GM23338 (cell line): ENCODE measurements around the gene DLX4. TPM values are rescaled to one million over a fixed set of nuclear protein-coding genes. Genes with fewer than 3 reads are reported as not detected.

ENCODE experiments used
- ATAC-seq: fragments of 200-7000 bp; cut with Tn5 transposase; 3 replicates; pipeline ENCODE4 v1.9.1; 2020
- DNase-seq: peaks from one replicate; pipeline ENCODE4 v3.0.0-alpha.2; 2015; ENCODE audit warnings: low spot score
- H2AFZ ChIP-seq: fragments of 200-600 bp; sonication (generic); 2 replicates; pipeline ENCODE4 v1.8.0; 2016; ENCODE audit warnings: antibody characterized with exemption, mild to moderate bottlenecking, moderate library complexity
- H3F3A ChIP-seq: fragments of 200-600 bp; sonication (generic); replicated peaks from 2 replicates; pipeline ENCODE4 v1.8.0; 2017; ENCODE audit warnings: antibody characterized with exemption, mixed run types, low read depth
- H3K27ac ChIP-seq: fragments of 200-600 bp; sonication (generic); 2 replicates; pipeline ENCODE4 v1.6.1; 2016; ENCODE audit warnings: low read depth
- H3K27me3 ChIP-seq: fragments of 200-600 bp; sonication (generic); 2 replicates; pipeline ENCODE4 v1.8.0; 2016; ENCODE audit warnings: mild to moderate bottlenecking, mixed run types, moderate library complexity; ENCODE audit not compliant: insufficient read depth
- H3K36me3 ChIP-seq: fragments of 200-600 bp; sonication (generic); 2 replicates; pipeline ENCODE4 v1.8.0; 2016; ENCODE audit warnings: mild to moderate bottlenecking; ENCODE audit not compliant: insufficient read depth
- H3K4me1 ChIP-seq: fragments of 200-600 bp; sonication (generic); 2 replicates; pipeline ENCODE4 v1.8.0; 2016; ENCODE audit warnings: mild to moderate bottlenecking, moderate library complexity; ENCODE audit not compliant: insufficient read depth
- H3K4me2 ChIP-seq: fragments of 200-600 bp; sonication (generic); 2 replicates; pipeline ENCODE4 v1.7.1; 2017; ENCODE audit warnings: mixed run types
- H3K4me3 ChIP-seq: fragments of 200-600 bp; sonication (generic); 2 replicates; pipeline ENCODE4 v1.6.1; 2016; ENCODE audit warnings: mixed run types
- H3K79me2 ChIP-seq: fragments of 200-600 bp; sonication (generic); replicated peaks from 2 replicates; pipeline ENCODE4 v1.8.0; 2017; ENCODE audit warnings: mild to moderate bottlenecking; ENCODE audit not compliant: insufficient read depth
- H3K9me2 ChIP-seq: fragments of 200-600 bp; sonication (generic); 2 replicates; pipeline ENCODE4 v1.8.0; 2017; ENCODE audit not compliant: insufficient read depth
- H4K20me1 ChIP-seq: fragments of 200-600 bp; sonication (generic); replicated peaks from 2 replicates; pipeline ENCODE4 v1.8.0; 2017; ENCODE audit warnings: mild to moderate bottlenecking; ENCODE audit not compliant: insufficient read depth
- H3K27ac Mint-ChIP-seq: 2 replicates; pipeline ENCODE4 v1.8.0; 2020; ENCODE audit warnings: inconsistent platforms, mild to moderate bottlenecking, moderate library complexity, mixed read lengths
- H3K27me3 Mint-ChIP-seq: 3 replicates; pipeline ENCODE4 v1.8.0; 2022; ENCODE audit warnings: low read depth, mild to moderate bottlenecking, moderate library complexity, mixed read lengths, inconsistent platforms; ENCODE audit not compliant: insufficient read depth, poor library complexity
- H3K36me3 Mint-ChIP-seq: 3 replicates; pipeline ENCODE4 v1.8.0; 2021; ENCODE audit warnings: low read depth, mild to moderate bottlenecking, inconsistent platforms, moderate library complexity, mixed read lengths
- H3K4me1 Mint-ChIP-seq: 3 replicates; pipeline ENCODE4 v1.8.0; 2020; ENCODE audit warnings: mild to moderate bottlenecking, inconsistent platforms, mixed read lengths
- H3K4me3 Mint-ChIP-seq: 3 replicates; pipeline ENCODE4 v1.8.0; 2021; ENCODE audit warnings: moderate library complexity, mild to moderate bottlenecking, inconsistent platforms, mixed read lengths
- H3K9me3 Mint-ChIP-seq: 3 replicates; pipeline ENCODE4 v1.8.0; 2020; ENCODE audit warnings: moderate library complexity, mild to moderate bottlenecking, inconsistent platforms, mixed read lengths
- EZH2 ChIP-seq: fragments of 200-600 bp; sonication (generic); IDR thresholded peaks from one replicate; pipeline ENCODE4 v1.8.0; 2017; ENCODE audit warnings: antibody characterized with exemption, mild to moderate bottlenecking, low read depth; ENCODE audit not compliant: unreplicated experiment
- EZH2phosphoT487 ChIP-seq: fragments of 200-600 bp; sonication (generic); IDR thresholded peaks from one replicate; pipeline ENCODE4 v1.8.1; 2018; ENCODE audit warnings: antibody characterized with exemption; ENCODE audit not compliant: unreplicated experiment
- NANOG ChIP-seq: IDR thresholded peaks from 2 replicates; pipeline ENCODE4 v1.6.1; 2016; ENCODE audit warnings: antibody characterized with exemption, borderline replicate concordance
- POLR2AphosphoS5 ChIP-seq: IDR thresholded peaks from 2 replicates; pipeline ENCODE4 v1.6.1; 2016; ENCODE audit warnings: antibody characterized with exemption, low read depth
- ZNF114 ChIP-seq: fragments of 250-450 bp; sonication (Bioruptor Pico); IDR thresholded peaks from 2 replicates; pipeline ENCODE4 v1.5.0; 2020; ENCODE audit warnings: mild to moderate bottlenecking, moderate library complexity
- ZNF331 ChIP-seq: fragments of 250-450 bp; sonication (Bioruptor Pico); IDR thresholded peaks from 2 replicates; pipeline ENCODE4 v1.5.0; 2020; ENCODE audit warnings: low read depth, mild to moderate bottlenecking, moderate library complexity
- polyA plus RNA-seq: library from polyadenylated mRNA; unstranded; fragments of >200 nt; fragmentation: Nextera tagmentation; extraction: Ambion mirVana; gene quantifications from 2 replicates; pipeline ENCODE4 v1.2.1, GENCODE V29; 2016
- total RNA-seq: library from RNA; depleted of rRNA; stranded (reverse); fragments of >200 nt; shearing (Covaris generic); gene quantifications from 2 replicates; pipeline ENCODE4 v1.2.3, GENCODE V29; 2014
- TF ChIP-seq, protein P1 (sequence below): IDR thresholded peaks from one replicate; pipeline ENCODE4 v1.6.1; 2018; ENCODE audit warnings: antibody characterized with exemption; ENCODE audit not compliant: unreplicated experiment
- TF ChIP-seq, protein P2 (sequence below): IDR thresholded peaks from 2 replicates; pipeline ENCODE4 v1.6.1; 2016; ENCODE audit warnings: antibody characterized with exemption
- TF ChIP-seq, protein P3 (sequence below), 2 experiments: fragments of 200-600 bp in 1 of 2; sonication (generic) in 1 of 2; conservative IDR thresholded peaks; 2 replicates each; pipeline versions ENCODE4 v1.5.1 to v1.6.1; 2016 to 2017; ENCODE audit warnings: antibody characterized with exemption in 2 of 2, low read depth in 2 of 2, mild to moderate bottlenecking in 2 of 2, moderate library complexity in 1 of 2

DLX4 gene
- total and polyA plus RNA-seq, 2 experiments from 2014 or later: 0.10 to 0.79 TPM

DNA sequence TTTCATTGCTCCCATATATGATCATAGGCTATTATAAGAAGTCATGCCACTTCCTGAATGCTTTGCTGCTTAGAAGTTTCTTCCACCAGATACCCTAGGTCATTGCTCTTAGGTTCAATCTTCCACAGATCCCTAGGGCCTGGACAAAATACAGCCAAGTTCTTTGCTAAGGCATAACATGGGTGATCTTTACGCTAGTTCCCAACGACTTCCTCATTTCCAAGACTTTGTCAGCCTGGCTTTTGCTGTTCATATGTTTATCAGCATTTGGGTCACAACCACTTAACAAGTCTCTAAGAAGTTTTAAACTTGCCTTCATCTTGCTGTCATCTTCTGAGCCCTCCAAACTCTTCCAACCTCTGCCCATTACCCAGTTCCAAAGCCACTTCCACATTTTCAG lies 46.2 kb downstream of the DLX4 start:
- Mint-ChIP-seq H3K4me3 (no peak overlapping the region), H3K9me3 (peaks cover 26% of the 10 kb centered on the region), H3K4me1 (no peaks in the 10 kb centered on the region), H3K27me3 (peaks cover 3% of the 10 kb centered on the region), H3K27ac (no peak overlapping the region), H3K36me3 (peaks cover 7% of the 10 kb centered on the region; the same call in 2 of the 3 replicates)
- Histone ChIP-seq H3K4me3 (no peak overlapping the region), H3F3A (no peaks in the 10 kb centered on the region), H3K27me3 (no peaks in the 10 kb centered on the region), H4K20me1 (no peaks in the 10 kb centered on the region), H3K27ac (no peak overlapping the region), H3K4me2 (no peak overlapping the region), H3K4me1 (no peaks in the 10 kb centered on the region), H3K36me3 (no peaks in the 10 kb centered on the region; the same call in 1 of the 2 replicates), H3K79me2 (no peaks in the 10 kb centered on the region), H3K9me2 (no peaks in the 10 kb centered on the region), H2AFZ (no peak overlapping the region)
- no peak for ATAC-seq
- DNase-seq: no peak
- TF ChIP-seq EZH2phosphoT487 (no peak), ZNF331 (CRISPR knock-in tag) (no peak), EZH2 (no peak), NANOG (no peak)
- TF ChIP-seq, protein P1, sequence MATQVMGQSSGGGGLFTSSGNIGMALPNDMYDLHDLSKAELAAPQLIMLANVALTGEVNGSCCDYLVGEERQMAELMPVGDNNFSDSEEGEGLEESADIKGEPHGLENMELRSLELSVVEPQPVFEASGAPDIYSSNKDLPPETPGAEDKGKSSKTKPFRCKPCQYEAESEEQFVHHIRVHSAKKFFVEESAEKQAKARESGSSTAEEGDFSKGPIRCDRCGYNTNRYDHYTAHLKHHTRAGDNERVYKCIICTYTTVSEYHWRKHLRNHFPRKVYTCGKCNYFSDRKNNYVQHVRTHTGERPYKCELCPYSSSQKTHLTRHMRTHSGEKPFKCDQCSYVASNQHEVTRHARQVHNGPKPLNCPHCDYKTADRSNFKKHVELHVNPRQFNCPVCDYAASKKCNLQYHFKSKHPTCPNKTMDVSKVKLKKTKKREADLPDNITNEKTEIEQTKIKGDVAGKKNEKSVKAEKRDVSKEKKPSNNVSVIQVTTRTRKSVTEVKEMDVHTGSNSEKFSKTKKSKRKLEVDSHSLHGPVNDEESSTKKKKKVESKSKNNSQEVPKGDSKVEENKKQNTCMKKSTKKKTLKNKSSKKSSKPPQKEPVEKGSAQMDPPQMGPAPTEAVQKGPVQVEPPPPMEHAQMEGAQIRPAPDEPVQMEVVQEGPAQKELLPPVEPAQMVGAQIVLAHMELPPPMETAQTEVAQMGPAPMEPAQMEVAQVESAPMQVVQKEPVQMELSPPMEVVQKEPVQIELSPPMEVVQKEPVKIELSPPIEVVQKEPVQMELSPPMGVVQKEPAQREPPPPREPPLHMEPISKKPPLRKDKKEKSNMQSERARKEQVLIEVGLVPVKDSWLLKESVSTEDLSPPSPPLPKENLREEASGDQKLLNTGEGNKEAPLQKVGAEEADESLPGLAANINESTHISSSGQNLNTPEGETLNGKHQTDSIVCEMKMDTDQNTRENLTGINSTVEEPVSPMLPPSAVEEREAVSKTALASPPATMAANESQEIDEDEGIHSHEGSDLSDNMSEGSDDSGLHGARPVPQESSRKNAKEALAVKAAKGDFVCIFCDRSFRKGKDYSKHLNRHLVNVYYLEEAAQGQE: no peak

DNA sequence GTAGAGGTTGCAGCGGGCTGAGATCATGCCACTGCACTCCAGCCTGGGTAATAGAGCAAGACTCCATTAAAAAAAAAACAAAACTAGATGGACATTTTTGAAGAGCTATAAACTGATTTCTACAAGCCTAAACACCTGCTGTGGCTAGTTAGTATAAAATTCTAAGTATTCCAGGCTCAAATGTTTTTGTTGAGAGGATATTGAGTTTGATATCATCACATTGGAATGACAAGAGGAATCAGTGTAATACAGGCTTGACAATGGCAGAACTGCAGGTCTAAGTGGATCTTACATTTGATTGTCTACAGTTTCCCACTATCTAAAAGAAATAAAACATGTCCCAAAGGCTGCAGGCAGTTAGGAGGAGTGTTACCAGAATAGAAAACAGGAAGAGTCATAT lies 49.9 kb downstream of the DLX4 start:
- Histone ChIP-seq H4K20me1 (no peaks in the 10 kb centered on the region), H3K36me3 (no peaks in the 10 kb centered on the region; the same call in 1 of the 2 replicates), H3K4me3 (no peak overlapping the region), H3F3A (peaks cover 6% of the 10 kb centered on the region), H3K79me2 (no peaks in the 10 kb centered on the region), H3K27me3 (no peaks in the 10 kb centered on the region), H3K4me2 (no peak overlapping the region), H2AFZ (no peak overlapping the region), H3K27ac (no peak overlapping the region), H3K4me1 (no peaks in the 10 kb centered on the region), H3K9me2 (peaks cover 3% of the 10 kb centered on the region; the same call in 1 of the 2 replicates)
- ATAC-seq (no peak), DNase-seq (no peak)
- H3K9me3 Mint-ChIP-seq: peaks cover 15% of the 10 kb centered on the region
- H3K27ac Mint-ChIP-seq: no peak overlapping the region
- H3K36me3 Mint-ChIP-seq: peaks cover 6% of the 10 kb centered on the region; the same call in 2 of the 3 replicates
- TF ChIP-seq ZNF114: no peak
- TF ChIP-seq, protein P2, sequence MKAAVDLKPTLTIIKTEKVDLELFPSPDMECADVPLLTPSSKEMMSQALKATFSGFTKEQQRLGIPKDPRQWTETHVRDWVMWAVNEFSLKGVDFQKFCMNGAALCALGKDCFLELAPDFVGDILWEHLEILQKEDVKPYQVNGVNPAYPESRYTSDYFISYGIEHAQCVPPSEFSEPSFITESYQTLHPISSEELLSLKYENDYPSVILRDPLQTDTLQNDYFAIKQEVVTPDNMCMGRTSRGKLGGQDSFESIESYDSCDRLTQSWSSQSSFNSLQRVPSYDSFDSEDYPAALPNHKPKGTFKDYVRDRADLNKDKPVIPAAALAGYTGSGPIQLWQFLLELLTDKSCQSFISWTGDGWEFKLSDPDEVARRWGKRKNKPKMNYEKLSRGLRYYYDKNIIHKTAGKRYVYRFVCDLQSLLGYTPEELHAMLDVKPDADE: no peak
- no peak for TF ChIP-seq EZH2phosphoT487
- TF ChIP-seq POLR2AphosphoS5: no peak
- TF ChIP-seq, protein P3, sequence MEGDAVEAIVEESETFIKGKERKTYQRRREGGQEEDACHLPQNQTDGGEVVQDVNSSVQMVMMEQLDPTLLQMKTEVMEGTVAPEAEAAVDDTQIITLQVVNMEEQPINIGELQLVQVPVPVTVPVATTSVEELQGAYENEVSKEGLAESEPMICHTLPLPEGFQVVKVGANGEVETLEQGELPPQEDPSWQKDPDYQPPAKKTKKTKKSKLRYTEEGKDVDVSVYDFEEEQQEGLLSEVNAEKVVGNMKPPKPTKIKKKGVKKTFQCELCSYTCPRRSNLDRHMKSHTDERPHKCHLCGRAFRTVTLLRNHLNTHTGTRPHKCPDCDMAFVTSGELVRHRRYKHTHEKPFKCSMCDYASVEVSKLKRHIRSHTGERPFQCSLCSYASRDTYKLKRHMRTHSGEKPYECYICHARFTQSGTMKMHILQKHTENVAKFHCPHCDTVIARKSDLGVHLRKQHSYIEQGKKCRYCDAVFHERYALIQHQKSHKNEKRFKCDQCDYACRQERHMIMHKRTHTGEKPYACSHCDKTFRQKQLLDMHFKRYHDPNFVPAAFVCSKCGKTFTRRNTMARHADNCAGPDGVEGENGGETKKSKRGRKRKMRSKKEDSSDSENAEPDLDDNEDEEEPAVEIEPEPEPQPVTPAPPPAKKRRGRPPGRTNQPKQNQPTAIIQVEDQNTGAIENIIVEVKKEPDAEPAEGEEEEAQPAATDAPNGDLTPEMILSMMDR (conservative IDR thresholded peaks at IDR 0.05; ENCODE audit: low read depth in 2 of 2): no peak
- H3K27me3 Mint-ChIP-seq: peaks cover 6% of the 10 kb centered on the region
- H3K4me1 Mint-ChIP-seq: no peaks in the 10 kb centered on the region
- no peak overlapping the region for H3K4me3 Mint-ChIP-seq
